NT2/D1 (cell line): ENCODE results near the gene LSM3.

Source experiments
- DNase-seq: peaks from one replicate; pipeline ENCODE4 v3.0.0-alpha.2; 2011; ENCODE audit warnings: low read depth, low spot score
- H3K27me3 ChIP-seq: 2 replicates; pipeline ENCODE4 v1.6.0; 2011; ENCODE audit warnings: mild to moderate bottlenecking; ENCODE audit not compliant: insufficient read length, insufficient read depth
- H3K36me3 ChIP-seq: 2 replicates; pipeline ENCODE4 v1.6.1; 2011; ENCODE audit warnings: mild to moderate bottlenecking, low read length, mixed read lengths; ENCODE audit not compliant: insufficient read depth, insufficient read length
- H3K4me1 ChIP-seq: 2 replicates; pipeline ENCODE4 v1.5.1; 2011; ENCODE audit not compliant: insufficient read depth, insufficient read length
- H3K4me3 ChIP-seq: 2 replicates; pipeline ENCODE4 v1.5.1; 2011; ENCODE audit warnings: low read depth; ENCODE audit not compliant: insufficient read length
- H3K9ac ChIP-seq: 2 replicates; pipeline ENCODE4 v1.6.0; 2011; ENCODE audit warnings: low read depth; ENCODE audit not compliant: insufficient read length
- H3K9me3 ChIP-seq: 2 replicates; pipeline ENCODE4 v1.5.1; 2011; ENCODE audit warnings: mild to moderate bottlenecking, low read length; ENCODE audit not compliant: insufficient read depth
- SUZ12 ChIP-seq: IDR thresholded peaks from 2 replicates; pipeline ENCODE4 v1.6.1; 2011; ENCODE audit not compliant: insufficient read length, insufficient read depth; ENCODE audit errors: extremely low read depth
- YY1 ChIP-seq: IDR thresholded peaks from 2 replicates; pipeline ENCODE4 v1.6.1; 2011; ENCODE audit not compliant: insufficient read length, insufficient read depth
- ZNF274 ChIP-seq: IDR thresholded peaks from 2 replicates; pipeline ENCODE4 v1.6.1; 2011; ENCODE audit warnings: mild to moderate bottlenecking, low read depth, low read length

The LSM3 gene

DNA sequence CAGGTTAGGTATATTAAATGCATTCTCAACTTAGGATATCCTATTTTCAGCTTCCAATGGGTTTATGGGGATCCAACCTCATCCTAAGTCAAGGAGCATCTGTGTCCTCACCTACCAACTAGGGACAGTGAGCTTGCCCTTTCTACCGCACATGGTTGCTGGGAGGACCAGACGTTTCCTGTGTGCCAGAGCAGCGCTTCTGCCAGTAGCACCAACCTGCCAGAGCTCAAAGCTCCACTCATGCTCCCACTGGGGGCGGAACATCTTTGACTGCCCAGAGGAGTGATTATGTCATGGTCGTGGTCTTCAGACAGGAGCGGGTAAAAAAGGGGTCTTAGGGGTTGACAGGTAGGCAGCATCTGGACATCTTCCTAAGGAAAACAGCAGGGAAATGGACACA, 25.0 kb upstream of the LSM3 start:
- TF ChIP-seq ZNF274, result no peak
- no peak for TF ChIP-seq SUZ12
- no peak for TF ChIP-seq YY1
- Histone ChIP-seq H3K27me3 (no peaks in the 10 kb centered on the region), H3K9ac (no peak overlapping the region), H3K36me3 (peaks cover 83% of the 10 kb centered on the region), H3K4me1 (peaks cover 2% of the 10 kb centered on the region), H3K9me3 (no peaks in the 10 kb centered on the region), H3K4me3 (no peak overlapping the region)
- DNase-seq, result no peak

DNA sequence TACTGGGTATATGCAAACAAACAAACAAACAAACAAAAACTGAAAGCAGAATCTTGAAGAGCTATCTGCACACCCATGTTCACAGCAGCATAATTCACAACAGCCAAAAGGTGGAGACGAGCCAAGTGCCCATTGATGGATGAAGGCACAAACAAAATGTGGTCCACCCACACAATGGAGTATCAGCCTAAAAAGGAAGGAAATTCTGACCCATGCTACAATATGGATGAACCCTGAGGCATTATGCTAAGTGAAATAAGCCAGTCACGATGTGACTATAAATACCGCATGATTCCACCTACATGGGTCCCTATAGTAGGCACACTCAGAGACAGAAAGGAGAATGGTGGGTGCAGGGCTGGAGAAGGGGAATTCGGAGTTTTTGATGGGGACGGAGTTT, 24.3 kb upstream of the LSM3 start:
- Histone ChIP-seq H3K9ac (no peak overlapping the region), H3K27me3 (no peaks in the 10 kb centered on the region), H3K9me3 (no peaks in the 10 kb centered on the region), H3K4me1 (no peaks in the 10 kb centered on the region), H3K4me3 (no peak overlapping the region), H3K36me3 (peaks cover 86% of the 10 kb centered on the region)
- no peak for DNase-seq
- no peak for TF ChIP-seq ZNF274
- TF ChIP-seq YY1, result no peak
- TF ChIP-seq SUZ12, result no peak

DNA sequence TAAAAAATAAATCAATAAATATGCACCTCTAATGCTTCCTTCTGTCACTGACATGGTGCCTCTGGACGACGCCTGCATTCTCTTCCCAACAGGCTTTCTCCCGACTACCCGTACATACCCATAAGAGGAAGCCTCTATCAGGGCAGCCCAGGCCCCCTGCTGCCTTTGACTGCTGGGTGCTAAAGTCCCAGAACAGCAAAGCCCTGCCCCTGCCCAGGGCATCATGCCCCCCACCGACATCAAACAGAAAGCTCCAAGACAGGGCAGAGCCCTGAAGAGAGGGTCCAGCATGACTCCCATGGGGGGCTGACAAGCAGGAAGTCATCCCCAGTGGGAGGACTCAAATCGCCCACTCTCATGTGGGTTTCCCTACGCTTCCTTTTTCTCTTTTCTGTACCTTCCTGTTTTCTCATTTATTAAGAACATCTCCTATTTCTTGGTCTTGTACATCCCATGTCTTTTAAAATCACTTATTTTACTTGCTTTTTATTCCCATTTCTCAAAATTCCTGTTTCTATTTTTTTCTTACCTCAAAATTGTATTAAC, 23.6 kb upstream of the LSM3 start:
- Histone ChIP-seq H3K27me3 (no peaks in the 10 kb centered on the region), H3K4me1 (no peaks in the 10 kb centered on the region), H3K36me3 (peaks cover 90% of the 10 kb centered on the region), H3K9me3 (no peaks in the 10 kb centered on the region), H3K4me3 (no peak overlapping the region), H3K9ac (no peak overlapping the region)
- no peak for DNase-seq
- TF ChIP-seq SUZ12, result no peak
- TF ChIP-seq YY1, result no peak
- TF ChIP-seq ZNF274, result no peak

DNA sequence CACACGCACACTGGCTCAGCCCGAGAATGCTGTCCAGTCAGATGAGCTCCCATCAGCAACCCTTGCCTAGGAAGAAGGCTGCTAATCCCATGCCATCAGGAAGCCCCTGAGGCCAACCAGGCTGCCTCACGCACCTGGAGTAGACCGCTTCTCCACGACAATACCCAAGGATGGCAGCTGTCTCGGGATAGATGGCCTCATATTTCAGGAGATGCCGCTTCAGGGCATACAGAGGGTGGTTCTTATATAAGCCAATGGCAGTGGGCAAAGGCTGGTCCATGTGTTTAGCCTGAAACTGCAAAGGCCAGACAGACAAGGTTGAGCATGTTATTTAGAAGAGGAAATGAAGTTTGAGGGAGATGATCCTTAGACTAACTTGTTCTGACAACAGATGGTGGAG, 22.4 kb upstream of the LSM3 start:
- no peak for DNase-seq
- TF ChIP-seq YY1, result no peak
- no peak for TF ChIP-seq SUZ12
- TF ChIP-seq ZNF274, result no peak
- no peak overlapping the region for H3K4me3 ChIP-seq
- H3K27me3 ChIP-seq, result no peaks in the 10 kb centered on the region
- no peaks in the 10 kb centered on the region for H3K4me1 ChIP-seq
- peaks cover 8% of the 10 kb centered on the region for H3K9me3 ChIP-seq
- H3K9ac ChIP-seq, result no peak overlapping the region
- H3K36me3 ChIP-seq, result peaks cover 92% of the 10 kb centered on the region

DNA sequence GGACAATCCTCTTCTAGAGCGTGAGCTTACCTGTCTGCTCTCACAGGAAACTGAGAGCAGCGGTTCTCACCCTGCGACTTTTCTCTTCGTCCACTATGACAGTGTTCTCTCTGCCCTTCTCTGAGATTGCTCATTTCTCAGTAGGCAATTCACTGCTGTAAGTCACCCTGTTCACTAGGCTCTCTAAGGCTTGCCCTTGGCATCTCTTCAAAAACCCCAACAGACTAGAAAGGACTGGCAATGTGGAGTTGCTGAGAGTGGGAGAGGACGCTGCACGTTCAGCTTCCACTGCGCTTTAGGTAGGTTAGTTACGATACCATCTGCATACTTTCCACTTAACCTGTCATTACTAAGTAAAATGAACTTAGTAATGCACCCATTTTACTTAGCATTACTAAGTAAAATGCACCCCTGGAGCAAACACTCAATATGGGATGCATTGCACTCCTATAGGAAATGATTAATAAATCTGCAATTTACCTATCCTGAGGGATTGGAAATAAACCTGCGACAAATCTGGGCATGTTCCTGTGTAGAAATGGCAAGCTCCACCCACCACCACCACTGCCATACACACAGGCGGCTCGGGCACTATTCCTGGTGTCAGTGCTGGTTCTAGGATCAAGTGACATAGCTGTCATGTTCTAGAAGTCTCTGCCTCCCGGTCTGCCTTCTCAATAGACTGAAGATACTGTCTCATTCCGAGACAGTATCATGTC, 21.6 kb upstream of the LSM3 start:
- H3K36me3 ChIP-seq, result peaks cover 90% of the 10 kb centered on the region
- peaks cover 16% of the 10 kb centered on the region for H3K9me3 ChIP-seq
- H3K4me1 ChIP-seq, result no peaks in the 10 kb centered on the region
- no peaks in the 10 kb centered on the region for H3K27me3 ChIP-seq
- no peak overlapping the region for H3K9ac ChIP-seq
- no peak for TF ChIP-seq YY1
- TF ChIP-seq SUZ12, result no peak
- TF ChIP-seq ZNF274, result no peak
- H3K4me3 ChIP-seq, result no peak overlapping the region
- DNase-seq, result no peak

DNA sequence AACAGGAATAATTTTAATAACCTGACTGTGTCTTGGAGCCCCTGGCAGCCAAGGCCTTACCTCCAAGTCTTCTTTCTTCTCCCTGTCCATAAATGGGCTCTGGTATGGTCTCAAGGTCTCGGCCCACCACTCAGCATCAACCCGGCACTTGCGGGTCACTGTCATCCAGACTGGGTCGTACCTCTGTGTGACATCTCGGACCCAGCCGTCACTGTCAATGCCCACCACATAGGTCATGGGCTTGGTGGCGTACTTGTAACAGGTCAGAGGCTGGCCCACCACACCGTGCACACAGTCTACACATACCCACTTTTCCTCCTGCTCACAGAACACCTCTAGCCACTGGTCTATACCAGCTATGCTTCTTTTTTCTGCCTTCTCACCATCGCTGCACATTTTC, 20.7 kb upstream of the LSM3 start:
- H3K27me3 ChIP-seq, result no peaks in the 10 kb centered on the region
- no peaks in the 10 kb centered on the region for H3K4me1 ChIP-seq
- H3K4me3 ChIP-seq, result no peak overlapping the region
- H3K9me3 ChIP-seq, result peaks cover 25% of the 10 kb centered on the region
- DNase-seq, result no peak
- no peak overlapping the region for H3K9ac ChIP-seq
- peaks cover 90% of the 10 kb centered on the region for H3K36me3 ChIP-seq
- TF ChIP-seq YY1, result no peak
- no peak for TF ChIP-seq ZNF274
- no peak for TF ChIP-seq SUZ12

DNA sequence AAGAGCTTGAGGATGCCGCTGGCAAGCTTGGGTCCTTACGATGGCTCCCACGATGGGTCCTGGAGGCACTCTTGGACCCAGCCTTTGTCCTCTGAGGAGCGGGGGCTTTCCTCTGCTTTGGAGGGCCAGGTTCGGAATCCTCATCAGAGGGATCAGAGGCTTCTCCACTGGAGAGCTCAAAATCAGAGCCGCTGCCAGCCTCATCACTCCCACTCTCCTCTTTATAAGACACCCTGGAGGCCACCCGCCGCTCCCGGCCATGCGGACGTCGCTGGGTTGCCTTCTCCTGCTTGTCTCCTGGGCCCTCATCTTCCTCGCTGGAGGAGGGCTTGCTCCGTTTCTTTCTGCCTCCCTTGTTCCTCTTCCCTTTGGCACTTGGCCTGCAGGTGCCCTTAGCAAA, 20.2 kb upstream of the LSM3 start:
- peaks cover 91% of the 10 kb centered on the region for H3K36me3 ChIP-seq
- no peaks in the 10 kb centered on the region for H3K4me1 ChIP-seq
- no peak overlapping the region for H3K4me3 ChIP-seq
- no peak for TF ChIP-seq YY1
- no peak for TF ChIP-seq SUZ12
- TF ChIP-seq ZNF274, result no peak
- H3K9ac ChIP-seq, result no peak overlapping the region
- no peak for DNase-seq
- no peaks in the 10 kb centered on the region for H3K27me3 ChIP-seq
- peaks cover 29% of the 10 kb centered on the region for H3K9me3 ChIP-seq

DNA sequence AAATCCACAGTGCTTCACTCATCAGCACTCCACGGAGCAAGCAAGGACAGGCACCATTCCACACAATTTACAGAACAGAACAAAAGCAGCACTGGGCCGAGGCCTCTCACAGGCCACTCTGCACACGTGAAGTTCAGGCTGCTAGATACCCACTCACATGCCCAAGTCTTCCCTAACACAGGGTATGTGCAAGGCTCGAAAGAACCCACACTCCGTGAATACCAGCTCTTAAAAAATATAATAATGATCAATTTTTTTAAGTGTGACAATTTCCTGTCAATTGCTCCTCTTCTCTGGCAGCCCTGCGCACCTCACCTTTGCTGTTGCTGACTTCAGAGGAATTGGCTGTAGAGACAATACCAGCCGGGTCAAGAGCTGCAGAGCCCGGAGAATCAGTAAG, 19.2 kb upstream of the LSM3 start:
- Histone ChIP-seq H3K4me3 (no peak overlapping the region), H3K27me3 (no peaks in the 10 kb centered on the region), H3K36me3 (peaks cover 91% of the 10 kb centered on the region), H3K4me1 (no peaks in the 10 kb centered on the region), H3K9ac (no peak overlapping the region), H3K9me3 (peaks cover 30% of the 10 kb centered on the region)
- no peak for TF ChIP-seq ZNF274
- TF ChIP-seq YY1, result no peak
- no peak for TF ChIP-seq SUZ12
- DNase-seq, result no peak
